Fibroblast of pulmonary artery (primary cell): ENCODE data around the gene TM9SF4.

Experiments
- DNase-seq: peaks from one replicate; pipeline ENCODE4 v3.0.0-alpha.2; 2010; ENCODE audit warnings: low read depth
- H3K4me3 ChIP-seq: replicated peaks from 2 replicates; pipeline ENCODE4 v1.5.1; 2011; ENCODE audit warnings: low read depth, mild to moderate bottlenecking, control low read depth, low read length, moderate library complexity
- CTCF ChIP-seq: IDR thresholded peaks from 2 replicates; pipeline ENCODE4 v1.5.1; 2011; ENCODE audit warnings: mild to moderate bottlenecking, control low read depth, low read length, inconsistent platforms; ENCODE audit errors: missing control alignments

Gene TM9SF4

GRCh38 chr20:32135983-32136515 is 26.5 kb downstream of the TM9SF4 start:
- TF ChIP-seq CTCF = no peak

GRCh38 chr20:32138921-32139320 is 29.4 kb downstream of the TM9SF4 start:
- DNase-seq = no peak
- no peak overlapping the region for H3K4me3 ChIP-seq
- no peak for TF ChIP-seq CTCF

More at GRCh38 chr20:32135983-32136515, 26.5 kb downstream of the TM9SF4 start:
- H3K4me3 ChIP-seq = no peak overlapping the region
- DNase-seq = no peak

DNA sequence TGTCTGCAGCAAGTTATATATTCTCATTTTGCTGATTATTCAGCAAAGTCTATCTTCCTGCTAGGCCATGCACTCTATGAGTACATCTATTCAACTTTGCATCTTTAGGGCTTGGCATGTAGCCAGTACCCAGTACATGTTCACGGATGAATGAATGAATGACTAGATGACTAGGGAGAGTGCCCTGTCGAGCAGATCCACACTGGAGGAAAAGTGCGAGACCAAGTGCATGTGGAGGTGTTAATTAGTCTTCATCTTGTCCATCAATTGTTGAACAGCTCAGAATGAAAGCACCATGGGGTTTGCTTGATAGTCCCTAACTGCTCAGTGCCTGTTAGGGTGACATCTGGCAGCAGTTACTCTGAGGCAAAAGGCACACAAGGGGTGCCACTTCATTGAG is 30.4 kb downstream of the TM9SF4 start:
- TF ChIP-seq CTCF = no peak
- DNase-seq = no peak

GRCh38 chr20:32140603-32141002 is 31.1 kb downstream of the TM9SF4 start:
- DNase-seq = no peak
- no peak overlapping the region for H3K4me3 ChIP-seq
- no peak for TF ChIP-seq CTCF

More for the DNA sequence above, 30.4 kb downstream of the TM9SF4 start:
- no peak overlapping the region for H3K4me3 ChIP-seq

DNA sequence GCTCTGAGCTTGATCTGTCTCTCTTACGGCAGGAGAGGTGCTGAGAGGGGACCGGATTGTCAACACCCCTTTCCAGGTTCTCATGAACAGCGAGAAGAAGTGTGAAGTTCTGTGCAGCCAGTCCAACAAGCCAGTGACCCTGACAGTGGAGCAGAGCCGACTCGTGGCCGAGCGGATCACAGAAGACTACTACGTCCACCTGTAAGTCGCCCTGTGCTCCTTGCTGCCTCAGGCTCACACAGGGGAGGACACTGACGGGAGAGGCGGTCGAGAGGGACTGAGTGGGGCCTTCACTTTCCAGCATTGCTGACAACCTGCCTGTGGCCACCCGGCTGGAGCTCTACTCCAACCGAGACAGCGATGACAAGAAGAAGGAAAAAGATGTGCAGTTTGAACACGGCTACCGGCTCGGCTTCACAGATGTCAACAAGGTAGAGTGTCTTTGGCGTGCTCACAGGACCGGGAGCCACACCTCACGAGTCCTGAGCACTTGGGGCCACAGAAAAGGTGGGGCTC is 32.0 kb downstream of the TM9SF4 start:
- no peak overlapping the region for H3K4me3 ChIP-seq
- no peak for TF ChIP-seq CTCF
- DNase-seq = no peak

- no peak for DNase-seq
- no peak overlapping the region for H3K4me3 ChIP-seq
- no peak for TF ChIP-seq CTCF
These were observed 32.6 kb downstream of the TM9SF4 start for GRCh38 chr20:32142088-32142487.

DNA sequence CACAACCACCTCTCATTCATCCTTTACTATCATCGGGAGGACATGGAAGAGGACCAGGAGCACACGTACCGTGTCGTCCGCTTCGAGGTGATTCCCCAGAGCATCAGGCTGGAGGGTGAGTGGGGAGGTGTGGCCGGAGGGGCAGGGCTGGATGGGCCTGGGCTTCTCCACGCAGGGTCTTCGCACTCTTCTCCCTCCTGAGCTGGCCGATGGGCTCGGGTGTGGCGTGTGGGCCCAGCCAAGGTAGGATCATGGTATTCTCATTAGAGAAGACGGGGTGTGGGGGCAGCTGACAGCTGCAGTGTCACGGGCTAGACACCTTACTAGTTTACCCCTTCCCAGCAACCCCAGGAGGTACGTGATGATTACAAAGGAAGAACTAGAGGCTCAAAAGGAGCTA is 33.5 kb downstream of the TM9SF4 start:
- DNase-seq = no peak
- H3K4me3 ChIP-seq = no peak overlapping the region
- TF ChIP-seq CTCF = no peak
